ENCODE results near the gene ALDH1A2. TPM values are rescaled to one million over a fixed set of nuclear protein-coding genes. Genes with fewer than 3 reads are reported as not detected.

The ALDH1A2 gene
- total and polyA plus RNA-seq, 4 donors = 3.6 to 28.4 (median 9.5) TPM

DNA sequence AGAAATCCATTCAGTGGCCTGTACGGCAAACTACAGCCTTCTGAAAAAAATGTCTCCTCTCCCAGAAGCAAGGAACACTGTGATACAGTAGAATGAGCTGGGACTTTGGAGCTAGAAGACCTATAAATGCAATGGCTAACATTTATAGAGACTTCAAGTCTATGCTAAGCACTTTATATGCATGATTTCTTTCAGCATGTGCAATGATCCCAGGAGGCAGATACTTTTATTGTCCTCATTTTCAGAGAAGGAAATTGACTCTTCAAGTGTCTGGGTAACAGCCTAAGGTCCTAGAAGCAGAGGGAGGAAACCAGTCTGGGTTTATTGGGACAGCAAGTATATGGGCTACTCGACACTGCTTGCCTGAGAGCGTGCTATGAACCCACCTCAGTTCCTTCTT is 140.9 kb downstream of the ALDH1A2 start:
- WGBS, 2 donors = 89 to 91% methylated on average over 3 of the region's 3 CpGs
- H3K27me3 ChIP-seq (ENCODE audit: control insufficient read depth in 3 of 3, insufficient read depth in 3 of 3, low read length in 2 of 3) = no peaks in the 10 kb centered on the region

DNA sequence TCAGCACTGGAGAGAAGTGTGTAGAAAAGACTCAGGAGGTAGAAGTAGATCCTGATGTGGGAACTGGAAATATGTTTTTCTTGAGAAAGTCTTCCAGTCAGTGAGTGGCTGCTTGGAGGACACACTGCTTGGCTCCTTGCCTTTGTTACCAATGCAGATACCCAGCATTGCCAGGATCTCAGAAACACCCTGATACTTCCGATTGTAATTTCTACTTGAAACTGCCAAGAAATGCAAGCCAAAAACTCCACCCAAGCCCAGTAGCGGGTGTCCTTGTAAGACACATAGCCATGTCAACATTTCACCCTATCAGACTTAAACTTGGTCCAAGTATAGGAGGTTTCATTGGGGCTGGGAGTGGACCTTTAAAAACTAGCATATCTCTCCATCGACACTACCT is 141.8 kb downstream of the ALDH1A2 start:
- DNase-seq (peak in 2 of 3 donors; percentile 31 to 62), ATAC-seq (ENCODE audit: insufficient read depth, low FRiP score) (no peak)
- TF ChIP-seq, protein P1, sequence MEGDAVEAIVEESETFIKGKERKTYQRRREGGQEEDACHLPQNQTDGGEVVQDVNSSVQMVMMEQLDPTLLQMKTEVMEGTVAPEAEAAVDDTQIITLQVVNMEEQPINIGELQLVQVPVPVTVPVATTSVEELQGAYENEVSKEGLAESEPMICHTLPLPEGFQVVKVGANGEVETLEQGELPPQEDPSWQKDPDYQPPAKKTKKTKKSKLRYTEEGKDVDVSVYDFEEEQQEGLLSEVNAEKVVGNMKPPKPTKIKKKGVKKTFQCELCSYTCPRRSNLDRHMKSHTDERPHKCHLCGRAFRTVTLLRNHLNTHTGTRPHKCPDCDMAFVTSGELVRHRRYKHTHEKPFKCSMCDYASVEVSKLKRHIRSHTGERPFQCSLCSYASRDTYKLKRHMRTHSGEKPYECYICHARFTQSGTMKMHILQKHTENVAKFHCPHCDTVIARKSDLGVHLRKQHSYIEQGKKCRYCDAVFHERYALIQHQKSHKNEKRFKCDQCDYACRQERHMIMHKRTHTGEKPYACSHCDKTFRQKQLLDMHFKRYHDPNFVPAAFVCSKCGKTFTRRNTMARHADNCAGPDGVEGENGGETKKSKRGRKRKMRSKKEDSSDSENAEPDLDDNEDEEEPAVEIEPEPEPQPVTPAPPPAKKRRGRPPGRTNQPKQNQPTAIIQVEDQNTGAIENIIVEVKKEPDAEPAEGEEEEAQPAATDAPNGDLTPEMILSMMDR (IDR thresholded peaks at IDR 0.05; ENCODE audit: control extremely low read depth, extremely low read depth) = no peak
- Histone ChIP-seq H3K9ac (ENCODE audit: insufficient read depth in 1 of 2, low read length in 2 of 2) (no peak overlapping the region), H3K27ac (ENCODE audit: low read depth in 1 of 2, low read length in 1 of 2) (peak overlapping the region; percentile 38 to 69), H3K36me3 (ENCODE audit: control insufficient read depth in 4 of 4, insufficient read depth in 4 of 4, low read length in 4 of 4) (no peaks in the 10 kb centered on the region), H3K9me3 (ENCODE audit: control insufficient read depth in 4 of 4, insufficient read depth in 3 of 4, low read length in 3 of 4) (no peaks in the 10 kb centered on the region), H3K27me3 (ENCODE audit: control insufficient read depth in 3 of 3, insufficient read depth in 3 of 3, low read length in 2 of 3) (no peaks in the 10 kb centered on the region), H3K4me1 (ENCODE audit: control insufficient read depth in 5 of 5, insufficient read depth in 5 of 5, low read length in 5 of 5) (peaks cover 0 to 25% (median 18%) of the 10 kb centered on the region in 5 donors), H3K4me3 (no peak overlapping the region)
- WGBS, 2 donors = 46 to 66% methylated on average over 3 of the region's 3 CpGs

More for the DNA sequence above, 140.9 kb downstream of the ALDH1A2 start:
- peaks cover 0 to 25% (median 18%) of the 10 kb centered on the region in 5 donors for H3K4me1 ChIP-seq (ENCODE audit: control insufficient read depth in 5 of 5, insufficient read depth in 5 of 5, low read length in 5 of 5)
- TF ChIP-seq, protein P1 (IDR thresholded peaks at IDR 0.05; ENCODE audit: control extremely low read depth, extremely low read depth) = no peak
- no peaks in the 10 kb centered on the region for H3K36me3 ChIP-seq (ENCODE audit: control insufficient read depth in 4 of 4, insufficient read depth in 4 of 4, low read length in 4 of 4)
- no peak overlapping the region for H3K27ac ChIP-seq (ENCODE audit: low read depth in 1 of 2, low read length in 1 of 2)
- H3K9ac ChIP-seq (ENCODE audit: insufficient read depth in 1 of 2, low read length in 2 of 2) = no peak overlapping the region
- no peaks in the 10 kb centered on the region for H3K9me3 ChIP-seq (ENCODE audit: control insufficient read depth in 4 of 4, insufficient read depth in 3 of 4, low read length in 3 of 4)
- no peak for DNase-seq
- ATAC-seq (ENCODE audit: insufficient read depth, low FRiP score) = no peak
- H3K4me3 ChIP-seq = no peak overlapping the region

DNA sequence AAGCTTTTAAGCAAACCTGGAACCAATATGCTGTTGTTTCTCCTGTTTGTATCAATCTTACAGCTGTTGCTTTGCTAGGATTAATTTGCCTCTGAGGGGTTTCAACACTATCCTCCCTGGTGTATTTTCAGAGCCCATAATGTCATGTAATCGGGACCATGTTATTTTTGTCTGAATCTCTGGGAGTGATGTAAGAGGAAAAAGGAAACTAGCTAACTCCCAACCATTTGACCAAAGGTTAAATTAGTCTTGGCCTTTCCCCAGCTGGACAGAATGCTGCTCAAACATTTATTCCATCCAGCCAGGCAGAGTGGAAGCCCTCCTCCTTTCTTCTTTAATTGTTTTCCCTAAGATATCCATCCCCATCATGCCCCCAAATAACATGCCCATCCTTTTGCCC is 142.2 kb downstream of the ALDH1A2 start:
- WGBS, 2 donors = 7 to 11% methylated on average over 1 of the region's 1 CpG
- H3K4me3 ChIP-seq = no peak overlapping the region
- TF ChIP-seq, protein P1 (IDR thresholded peaks at IDR 0.05; ENCODE audit: control extremely low read depth, extremely low read depth) = no peak
- no peaks in the 10 kb centered on the region for H3K9me3 ChIP-seq (ENCODE audit: control insufficient read depth in 4 of 4, insufficient read depth in 3 of 4, low read length in 3 of 4)
- no peak overlapping the region for H3K9ac ChIP-seq (ENCODE audit: insufficient read depth in 1 of 2, low read length in 2 of 2)
- H3K27me3 ChIP-seq (ENCODE audit: control insufficient read depth in 3 of 3, insufficient read depth in 3 of 3, low read length in 2 of 3) = no peaks in the 10 kb centered on the region
- peaks cover 0 to 25% (median 18%) of the 10 kb centered on the region in 5 donors for H3K4me1 ChIP-seq (ENCODE audit: control insufficient read depth in 5 of 5, insufficient read depth in 5 of 5, low read length in 5 of 5)
- DNase-seq (peak; percentile 20 to 90 (median 81)), ATAC-seq (ENCODE audit: insufficient read depth, low FRiP score) (no peak)
- peak overlapping the region in 1 of 2 donors; percentile 69 for H3K27ac ChIP-seq (ENCODE audit: low read depth in 1 of 2, low read length in 1 of 2)
- no peaks in the 10 kb centered on the region for H3K36me3 ChIP-seq (ENCODE audit: control insufficient read depth in 4 of 4, insufficient read depth in 4 of 4, low read length in 4 of 4)

DNA sequence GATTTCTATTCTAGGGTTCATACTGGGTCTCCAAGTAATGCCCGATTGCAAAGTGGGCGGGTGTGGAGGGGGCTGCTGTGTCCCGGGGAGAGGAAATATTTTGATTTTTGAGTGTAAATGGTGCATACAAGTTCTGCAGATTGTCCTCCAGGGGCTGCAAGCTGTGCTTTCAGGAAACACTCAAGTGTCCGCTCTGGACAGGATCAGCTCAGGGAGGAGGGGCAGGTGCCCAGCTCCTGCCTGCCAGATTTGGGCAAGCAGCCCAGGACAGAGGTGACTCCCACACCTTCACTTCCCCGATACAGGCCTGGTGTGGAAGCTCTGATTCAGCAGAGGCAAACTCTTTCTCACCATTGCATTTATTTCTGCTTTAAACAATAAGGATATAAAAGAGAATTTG is 142.7 kb downstream of the ALDH1A2 start:
- no peaks in the 10 kb centered on the region for H3K9me3 ChIP-seq (ENCODE audit: control insufficient read depth in 4 of 4, insufficient read depth in 3 of 4, low read length in 3 of 4)
- peak overlapping the region in 1 of 2 donors; percentile 52 for H3K27ac ChIP-seq (ENCODE audit: low read depth in 1 of 2, low read length in 1 of 2)
- H3K4me3 ChIP-seq = no peak overlapping the region
- WGBS, 2 donors = 32 to 58% methylated on average over 5 of the region's 5 CpGs
- DNase-seq (peak; percentile 42 to 69 (median 48)), ATAC-seq (ENCODE audit: insufficient read depth, low FRiP score) (peak; percentile 86)
- TF ChIP-seq, protein P1 (IDR thresholded peaks at IDR 0.05; ENCODE audit: control extremely low read depth, extremely low read depth) = no peak
- no peaks in the 10 kb centered on the region for H3K36me3 ChIP-seq (ENCODE audit: control insufficient read depth in 4 of 4, insufficient read depth in 4 of 4, low read length in 4 of 4)
- peaks cover 0 to 25% (median 18%) of the 10 kb centered on the region in 5 donors for H3K4me1 ChIP-seq (ENCODE audit: control insufficient read depth in 5 of 5, insufficient read depth in 5 of 5, low read length in 5 of 5)
- H3K9ac ChIP-seq (ENCODE audit: insufficient read depth in 1 of 2, low read length in 2 of 2) = no peak overlapping the region
- H3K27me3 ChIP-seq (ENCODE audit: control insufficient read depth in 3 of 3, insufficient read depth in 3 of 3, low read length in 2 of 3) = no peaks in the 10 kb centered on the region

All from lung (tissue), 12 donors.